IPS-18c (cell line): Measurements from ENCODE around the gene KDM2A.

Experiments
- H3K4me3 ChIP-seq: 2 replicates; pipeline ENCODE4 v1.7.0; 2013; ENCODE audit warnings: low read depth, mild to moderate bottlenecking, low read length, moderate library complexity; ENCODE audit not compliant: insufficient read depth
- H3K9me3 ChIP-seq: one replicate; pipeline ENCODE4 v1.6.1; 2013; ENCODE audit warnings: mild to moderate bottlenecking, low read length, moderate library complexity; ENCODE audit not compliant: control insufficient read depth, insufficient read depth

KDM2A gene

GRCh38 chr11:67118801-67119584 is at the start of gene KDM2A:
Gene KDM2A, plus strand, starts transcription at chr11:67119263. Its CDS starts 2,054 bp downstream, at chr11:67121317.
- Histone ChIP-seq H3K9me3 (no peaks in the 10 kb centered on the region), H3K4me3 (peak within 1 kb of the TSS; percentile 96)

- Histone ChIP-seq H3K9me3 (no peaks in the 10 kb centered on the region), H3K4me3 (no peak overlapping the region; the same call in 1 of the 2 replicates)
These were observed 47.4 kb upstream of the KDM2A start for GRCh38 chr11:67071420-67072284.

- H3K9me3 ChIP-seq: no peaks in the 10 kb centered on the region
- H3K4me3 ChIP-seq: no peak overlapping the region
These were observed 46.8 kb upstream of the KDM2A start for GRCh38 chr11:67072295-67072694.

GRCh38 chr11:67073908-67074307 is 45.2 kb upstream of the KDM2A start:
- H3K9me3 ChIP-seq: no peaks in the 10 kb centered on the region
- H3K4me3 ChIP-seq: no peak overlapping the region

GRCh38 chr11:67076202-67076601 is 42.9 kb upstream of the KDM2A start:
- H3K4me3 ChIP-seq: no peak overlapping the region
- H3K9me3 ChIP-seq: no peaks in the 10 kb centered on the region

- H3K4me3 ChIP-seq: no peak overlapping the region
- H3K9me3 ChIP-seq: no peaks in the 10 kb centered on the region
These were observed 39.9 kb upstream of the KDM2A start for GRCh38 chr11:67079065-67079705.

GRCh38 chr11:67082071-67082791 is 36.8 kb upstream of the KDM2A start:
- Histone ChIP-seq H3K9me3 (no peaks in the 10 kb centered on the region), H3K4me3 (no peak overlapping the region; the same call in 1 of the 2 replicates)

GRCh38 chr11:67083786-67084366 is 35.2 kb upstream of the KDM2A start:
- no peak overlapping the region for H3K4me3 ChIP-seq
- H3K9me3 ChIP-seq: no peaks in the 10 kb centered on the region

- H3K9me3 ChIP-seq: no peaks in the 10 kb centered on the region
- H3K4me3 ChIP-seq: no peak overlapping the region
These were observed 33.4 kb upstream of the KDM2A start for GRCh38 chr11:67085617-67086016.

GRCh38 chr11:67090717-67091116 is 28.3 kb upstream of the KDM2A start:
- H3K4me3 ChIP-seq: no peak overlapping the region
- H3K9me3 ChIP-seq: no peaks in the 10 kb centered on the region

GRCh38 chr11:67095214-67095507 is 23.9 kb upstream of the KDM2A start:
- Histone ChIP-seq H3K4me3 (no peak overlapping the region), H3K9me3 (no peaks in the 10 kb centered on the region)

- no peak overlapping the region for H3K4me3 ChIP-seq
- no peaks in the 10 kb centered on the region for H3K9me3 ChIP-seq
These were observed 20.1 kb upstream of the KDM2A start for GRCh38 chr11:67098799-67099429.

- H3K4me3 ChIP-seq: no peak overlapping the region
These were observed 19.2 kb upstream of the KDM2A start for GRCh38 chr11:67099831-67100324.

GRCh38 chr11:67102664-67103063 is 16.4 kb upstream of the KDM2A start:
- Histone ChIP-seq H3K4me3 (no peak overlapping the region; the same call in 1 of the 2 replicates), H3K9me3 (no peaks in the 10 kb centered on the region)

More at GRCh38 chr11:67099831-67100324, 19.2 kb upstream of the KDM2A start:
- no peaks in the 10 kb centered on the region for H3K9me3 ChIP-seq

GRCh38 chr11:67105964-67106363 is 13.1 kb upstream of the KDM2A start:
- H3K4me3 ChIP-seq: no peak overlapping the region
- H3K9me3 ChIP-seq: no peaks in the 10 kb centered on the region

- H3K9me3 ChIP-seq: no peaks in the 10 kb centered on the region
- H3K4me3 ChIP-seq: no peak overlapping the region
These were observed 7.8 kb upstream of the KDM2A start for GRCh38 chr11:67111261-67111660.
